T-helper 1 cell treated with Interleukin-12 subunit alpha and Interleukin-12 subunit beta and Interleukin-4 antibody, amounts not matched to agents 30 μg/mL and 1 μg/mL, for 36 hours (primary cell): ENCODE measurements around the gene KLHL18.
A peak's percentile ranks its signal among the peaks of the same experiment; 100 is the strongest.
"Not testable (repeated sequence)": the region's sequence is repeated elsewhere in the genome, so short reads cannot be mapped to it uniquely, and the experiment has no call there.

Experiments used
- H3K27ac Mint-ChIP-seq: one replicate; pipeline ENCODE4 v1.8.0; 2021; ENCODE audit warnings: mild to moderate bottlenecking, mixed read lengths
- H3K27me3 Mint-ChIP-seq: one replicate; pipeline ENCODE4 v1.8.0; 2021; ENCODE audit warnings: low read depth, mixed read lengths
- H3K36me3 Mint-ChIP-seq: one replicate; pipeline ENCODE4 v1.8.0; 2021; ENCODE audit warnings: low read depth, mixed read lengths
- H3K4me1 Mint-ChIP-seq: one replicate; pipeline ENCODE4 v1.8.0; 2021; ENCODE audit warnings: low read depth, mixed read lengths
- H3K4me3 Mint-ChIP-seq: one replicate; pipeline ENCODE4 v1.8.0; 2021; ENCODE audit warnings: mild to moderate bottlenecking, moderate library complexity, mixed read lengths
- H3K9me3 Mint-ChIP-seq: one replicate; pipeline ENCODE4 v1.8.0; 2021; ENCODE audit warnings: mixed read lengths

The KLHL18 gene

GRCh38 chr3:47347217-47347801 is 64.6 kb downstream of the KLHL18 start:
- Mint-ChIP-seq H3K4me1 (no peaks in the 10 kb centered on the region), H3K27me3 (peaks cover 5% of the 10 kb centered on the region), H3K36me3 (peaks cover 10% of the 10 kb centered on the region), H3K4me3 (no peak overlapping the region), H3K27ac (no peak overlapping the region), H3K9me3 (no peaks in the 10 kb centered on the region)

- Mint-ChIP-seq H3K4me1 (no peaks in the 10 kb centered on the region), H3K4me3 (no peak overlapping the region), H3K27ac (no peak overlapping the region), H3K9me3 (no peaks in the 10 kb centered on the region), H3K27me3 (peaks cover 6% of the 10 kb centered on the region), H3K36me3 (peaks cover 10% of the 10 kb centered on the region)
Measured at GRCh38 chr3:47348411-47349154, 65.8 kb downstream of the KLHL18 start.

- Mint-ChIP-seq H3K9me3 (peaks cover 12% of the 10 kb centered on the region), H3K36me3 (peaks cover 2% of the 10 kb centered on the region), H3K27ac (no peak overlapping the region), H3K27me3 (peaks cover 6% of the 10 kb centered on the region), H3K4me3 (no peak overlapping the region), H3K4me1 (peaks cover under 1% of the 10 kb centered on the region)
Measured at GRCh38 chr3:47355010-47355409, 72.3 kb downstream of the KLHL18 start.

- Mint-ChIP-seq H3K4me1 (peaks cover 4% of the 10 kb centered on the region), H3K4me3 (no peak overlapping the region), H3K27ac (no peak overlapping the region), H3K36me3 (peaks cover 6% of the 10 kb centered on the region), H3K9me3 (peaks cover 17% of the 10 kb centered on the region), H3K27me3 (peaks cover 6% of the 10 kb centered on the region)
Measured at GRCh38 chr3:47356201-47356600, 73.5 kb downstream of the KLHL18 start.

- Mint-ChIP-seq H3K27ac (no peak overlapping the region), H3K4me3 (no peak overlapping the region), H3K36me3 (peaks cover 6% of the 10 kb centered on the region), H3K27me3 (no peaks in the 10 kb centered on the region), H3K4me1 (peaks cover 11% of the 10 kb centered on the region), H3K9me3 (peaks cover 17% of the 10 kb centered on the region)
Measured at GRCh38 chr3:47359323-47359722, 76.6 kb downstream of the KLHL18 start.

- H3K36me3 Mint-ChIP-seq, H3K4me3 Mint-ChIP-seq, H3K27me3 Mint-ChIP-seq, H3K27ac Mint-ChIP-seq: not testable (repeated sequence)
- Mint-ChIP-seq H3K9me3 (peaks cover 17% of the 10 kb centered on the region), H3K4me1 (peaks cover 11% of the 10 kb centered on the region)
Measured at GRCh38 chr3:47360110-47360517, 77.4 kb downstream of the KLHL18 start.

- H3K27me3 Mint-ChIP-seq = no peaks in the 10 kb centered on the region
- H3K27ac Mint-ChIP-seq = peak overlapping the region; percentile 9
- peaks cover 17% of the 10 kb centered on the region for H3K9me3 Mint-ChIP-seq
- H3K36me3 Mint-ChIP-seq = peaks cover 6% of the 10 kb centered on the region
- H3K4me1 Mint-ChIP-seq = peaks cover 11% of the 10 kb centered on the region
- H3K4me3 Mint-ChIP-seq = no peak overlapping the region
Measured at GRCh38 chr3:47362701-47363100, 80.0 kb downstream of the KLHL18 start.

- no peak overlapping the region for H3K4me3 Mint-ChIP-seq
- peaks cover 9% of the 10 kb centered on the region for H3K4me1 Mint-ChIP-seq
- H3K36me3 Mint-ChIP-seq = no peaks in the 10 kb centered on the region
- peaks cover 4% of the 10 kb centered on the region for H3K27me3 Mint-ChIP-seq
- no peak overlapping the region for H3K27ac Mint-ChIP-seq
- H3K9me3 Mint-ChIP-seq = peaks cover under 1% of the 10 kb centered on the region
Measured at GRCh38 chr3:47365213-47366153, 82.7 kb downstream of the KLHL18 start.

GRCh38 chr3:47366833-47367232 is 84.1 kb downstream of the KLHL18 start:
- Mint-ChIP-seq H3K27ac (no peak overlapping the region), H3K27me3 (peaks cover 4% of the 10 kb centered on the region), H3K36me3 (no peaks in the 10 kb centered on the region), H3K4me3 (no peak overlapping the region), H3K9me3 (no peaks in the 10 kb centered on the region), H3K4me1 (peaks cover 9% of the 10 kb centered on the region)

GRCh38 chr3:47367631-47368030 is 84.9 kb downstream of the KLHL18 start:
- Mint-ChIP-seq H3K27me3 (peaks cover 9% of the 10 kb centered on the region), H3K36me3 (no peaks in the 10 kb centered on the region), H3K4me3 (no peak overlapping the region), H3K9me3 (no peaks in the 10 kb centered on the region), H3K27ac (no peak overlapping the region), H3K4me1 (peaks cover 5% of the 10 kb centered on the region)

GRCh38 chr3:47370020-47370419 is 87.3 kb downstream of the KLHL18 start:
- not testable (repeated sequence) for H3K27me3 Mint-ChIP-seq, H3K4me3 Mint-ChIP-seq, H3K36me3 Mint-ChIP-seq, H3K9me3 Mint-ChIP-seq, H3K4me1 Mint-ChIP-seq, H3K27ac Mint-ChIP-seq

GRCh38 chr3:47370887-47371697 is 88.3 kb downstream of the KLHL18 start:
- H3K4me1 Mint-ChIP-seq = peaks cover 2% of the 10 kb centered on the region
- no peaks in the 10 kb centered on the region for H3K36me3 Mint-ChIP-seq
- H3K27ac Mint-ChIP-seq = no peak overlapping the region
- no peak overlapping the region for H3K4me3 Mint-ChIP-seq
- H3K9me3 Mint-ChIP-seq = no peaks in the 10 kb centered on the region
- H3K27me3 Mint-ChIP-seq = peaks cover 9% of the 10 kb centered on the region

GRCh38 chr3:47374587-47374986 is 91.8 kb downstream of the KLHL18 start:
- Mint-ChIP-seq H3K4me1 (peaks cover 9% of the 10 kb centered on the region), H3K36me3 (no peaks in the 10 kb centered on the region), H3K9me3 (no peaks in the 10 kb centered on the region), H3K4me3 (no peak overlapping the region), H3K27ac (no peak overlapping the region), H3K27me3 (peaks cover 5% of the 10 kb centered on the region)

- H3K36me3 Mint-ChIP-seq = peaks cover 5% of the 10 kb centered on the region
- peaks cover 5% of the 10 kb centered on the region for H3K27me3 Mint-ChIP-seq
- H3K27ac Mint-ChIP-seq = no peak overlapping the region
- H3K9me3 Mint-ChIP-seq = no peaks in the 10 kb centered on the region
- peaks cover 16% of the 10 kb centered on the region for H3K4me1 Mint-ChIP-seq
- H3K4me3 Mint-ChIP-seq = no peak overlapping the region
Measured at GRCh38 chr3:47376393-47376792, 93.6 kb downstream of the KLHL18 start.
